ENCODE measurements around the gene CACNA1C.

The CACNA1C gene

DNA sequence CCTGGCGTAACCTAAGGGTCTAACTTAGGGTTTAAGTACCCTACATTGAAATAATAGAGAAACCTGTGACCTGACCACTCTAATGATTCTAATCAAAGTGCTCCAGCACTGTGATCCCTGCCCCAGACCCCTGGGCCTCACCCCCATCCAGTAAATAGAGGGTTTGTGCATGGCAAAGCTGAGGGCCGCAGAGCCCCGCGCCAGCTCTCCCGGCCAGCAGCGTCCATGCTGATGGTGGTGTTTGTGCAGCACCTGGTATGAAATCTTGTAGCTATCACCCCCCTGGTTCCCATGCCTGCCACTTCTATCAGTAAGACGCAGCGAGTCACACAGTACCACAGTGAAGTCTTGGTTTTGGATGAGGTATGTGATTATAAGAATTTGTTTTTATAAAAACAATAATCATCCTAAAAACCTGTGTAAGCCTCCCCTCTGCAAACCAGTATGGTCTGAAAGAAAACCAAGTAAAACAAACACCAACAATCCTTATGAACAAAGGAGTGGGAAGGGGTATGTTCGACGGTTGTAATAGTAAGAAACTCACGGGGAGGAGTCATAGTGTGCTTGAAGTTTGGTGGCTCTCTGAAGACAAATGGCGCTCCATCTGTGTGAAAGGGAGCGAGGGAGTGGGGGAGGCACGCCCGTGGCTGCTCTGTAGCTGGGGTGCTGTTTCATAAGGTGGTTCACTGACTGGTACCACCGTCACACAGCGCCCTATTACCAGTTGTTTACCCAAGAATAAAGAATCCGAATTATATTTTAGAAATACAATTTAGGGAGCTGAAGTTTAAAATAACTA, 156.2 kb downstream of the CACNA1C start:
- DNase-seq, result no peak

DNA sequence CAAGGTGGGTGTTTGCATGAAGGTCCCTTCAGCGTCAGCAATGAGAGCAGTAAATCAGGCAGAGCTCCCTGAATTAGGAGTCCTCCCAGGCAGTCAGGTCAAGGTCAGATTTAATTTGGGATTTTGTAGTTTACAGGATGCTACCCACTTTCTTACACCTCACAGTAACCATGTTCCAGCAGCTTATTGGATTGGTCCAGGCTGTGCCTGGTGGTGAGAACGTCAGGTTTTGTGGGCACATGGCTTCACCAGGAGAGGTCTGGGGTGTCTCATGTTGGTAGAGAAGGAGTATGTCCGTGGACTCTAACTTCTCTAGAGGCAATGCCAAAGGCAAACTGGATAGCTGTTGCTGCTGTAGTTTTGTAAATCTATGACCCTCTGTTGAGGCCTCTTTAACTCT, 158.3 kb downstream of the CACNA1C start:
- no peak for DNase-seq

DNA sequence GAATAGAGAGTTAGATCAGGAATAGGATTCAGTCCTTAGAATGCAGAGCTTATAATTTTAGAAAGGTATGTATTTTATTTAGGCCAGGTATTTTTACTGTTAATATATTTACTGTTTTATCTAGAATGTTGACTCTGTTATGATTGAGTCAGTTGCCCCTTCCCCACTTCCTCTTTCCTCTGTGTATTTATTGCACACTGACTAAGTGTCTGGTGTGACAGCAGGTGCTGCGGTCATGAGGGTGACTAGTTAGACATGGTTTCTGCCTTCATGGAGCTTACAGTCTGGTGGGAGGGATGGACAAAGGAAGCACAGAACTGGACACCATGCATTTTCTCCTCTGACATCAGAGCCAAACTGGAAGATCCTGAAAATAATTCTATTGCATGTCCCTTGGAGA, 159.8 kb downstream of the CACNA1C start:
- no peak for DNase-seq

DNA sequence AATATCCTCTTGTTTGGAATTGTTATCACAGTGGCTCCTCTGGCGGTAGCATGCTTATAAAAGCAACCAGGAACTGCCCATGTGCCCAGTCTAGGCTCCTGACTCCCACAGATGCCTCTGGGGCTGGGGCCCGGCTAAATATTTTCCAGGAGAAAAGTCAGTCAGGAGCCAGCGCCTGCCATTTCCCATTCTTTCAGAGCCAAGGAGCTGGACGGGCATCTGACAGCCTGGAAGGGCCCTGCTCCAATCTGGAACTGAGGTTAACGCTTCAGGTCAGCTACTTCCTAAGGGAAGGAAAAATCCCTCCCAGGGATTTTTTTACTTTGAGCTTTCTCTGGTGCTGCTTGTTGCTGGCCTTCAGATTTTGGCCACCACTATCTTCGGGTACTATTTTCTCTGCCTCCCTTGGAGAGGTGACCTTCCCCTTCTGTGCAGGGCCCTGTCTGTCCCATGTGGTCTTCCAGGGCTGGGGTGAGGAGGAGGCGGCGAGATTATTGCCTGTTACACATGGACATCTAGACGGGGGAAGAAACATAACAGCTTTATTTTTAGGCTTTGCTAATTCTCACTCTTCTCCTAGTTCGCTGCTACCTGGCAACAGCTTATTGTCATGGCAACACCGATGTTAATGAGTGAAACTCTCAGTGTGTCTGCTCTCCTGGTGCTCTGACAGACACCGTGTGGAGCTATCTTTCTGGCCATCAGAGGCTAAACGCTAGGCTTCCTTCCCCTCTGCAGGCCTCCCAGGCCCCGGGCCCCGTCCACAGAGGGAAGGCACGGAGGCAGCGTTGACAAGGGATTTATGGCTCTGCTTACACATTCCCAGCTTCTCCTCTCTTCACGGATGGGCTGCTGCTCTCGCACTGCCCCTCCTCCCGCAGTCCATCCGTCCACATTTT, 160.4 kb downstream of the CACNA1C start:
- DNase-seq, result no peak

DNA sequence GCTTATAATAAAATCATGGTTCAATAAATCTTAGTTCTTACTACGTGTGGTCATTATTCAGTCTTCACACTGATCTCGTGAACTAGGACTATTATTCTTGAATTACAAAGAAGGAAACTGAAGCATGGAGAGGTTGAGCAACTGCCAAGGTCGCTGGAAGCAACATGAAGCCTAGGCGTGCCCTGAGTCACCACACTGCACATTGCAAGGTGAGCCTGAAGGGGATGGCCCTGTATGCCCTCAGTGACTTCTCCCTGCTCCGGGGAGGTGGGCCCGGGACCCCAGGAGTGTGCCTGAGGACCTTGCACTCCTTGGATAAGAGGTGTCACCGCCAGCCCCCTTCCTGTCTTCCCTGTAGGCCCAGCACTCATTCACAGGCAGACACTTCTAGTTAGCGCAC, 161.6 kb downstream of the CACNA1C start:
- no peak for DNase-seq

DNA sequence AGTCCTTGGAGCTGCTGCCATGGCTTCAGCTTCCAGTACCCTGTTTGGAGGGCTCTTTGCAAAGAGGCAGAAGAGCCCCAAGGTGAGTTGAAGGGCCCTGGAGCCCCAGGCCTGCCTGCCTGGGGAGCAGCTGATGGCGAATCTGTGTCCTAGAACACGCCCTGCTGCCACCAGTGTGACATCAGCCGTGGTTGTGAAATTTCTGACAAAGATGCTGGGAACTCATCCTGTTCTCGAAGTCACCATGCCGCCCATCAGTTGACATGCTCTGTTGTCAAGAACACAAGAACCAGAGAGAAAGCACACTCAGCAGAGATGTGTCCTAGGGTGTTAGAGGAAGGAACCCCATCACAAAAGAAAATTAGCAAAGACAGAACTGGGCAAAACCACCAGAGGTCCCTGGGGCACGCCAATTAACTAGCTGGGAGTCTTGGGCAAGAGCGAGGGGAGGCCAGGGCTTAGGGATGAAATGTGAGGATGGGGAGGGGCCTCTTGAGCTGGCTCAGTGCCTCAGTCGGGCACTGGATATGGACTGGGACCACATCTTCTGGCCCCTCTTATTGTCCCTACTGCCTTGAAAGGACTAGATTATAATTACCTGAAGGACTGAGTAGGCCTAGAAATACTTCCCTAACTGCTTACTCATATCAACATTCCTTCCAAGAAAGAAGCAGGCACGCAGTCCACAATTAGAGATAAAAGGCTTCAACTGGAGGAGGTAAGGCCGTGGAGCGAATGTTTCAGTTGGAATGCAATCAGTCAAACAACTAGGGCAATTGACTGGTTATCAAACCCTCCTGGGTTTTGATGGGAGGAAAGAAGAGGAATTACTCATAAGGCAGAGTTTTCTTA, 163.1 kb downstream of the CACNA1C start:
- DNase-seq, result no peak

DNA sequence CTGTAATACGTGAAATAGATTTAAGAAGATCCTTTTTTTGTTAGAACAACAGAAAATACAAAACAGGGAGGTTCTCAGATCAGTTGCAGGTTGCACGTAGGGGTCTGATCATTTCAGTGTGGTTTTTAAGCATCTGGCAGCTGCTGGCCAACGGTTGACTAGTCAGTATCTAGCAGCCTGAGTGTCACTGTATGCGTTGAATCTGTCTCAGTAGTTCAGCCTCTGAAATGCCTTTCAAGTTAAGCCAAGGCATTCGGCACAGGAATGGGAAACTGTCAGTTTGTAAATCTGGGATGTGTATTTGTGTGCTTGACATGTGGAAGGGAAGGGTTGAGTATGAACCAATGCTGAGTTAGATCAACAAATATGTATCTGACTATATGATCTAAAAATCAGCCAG, 165.9 kb downstream of the CACNA1C start:
- DNase-seq, result no peak

DNA sequence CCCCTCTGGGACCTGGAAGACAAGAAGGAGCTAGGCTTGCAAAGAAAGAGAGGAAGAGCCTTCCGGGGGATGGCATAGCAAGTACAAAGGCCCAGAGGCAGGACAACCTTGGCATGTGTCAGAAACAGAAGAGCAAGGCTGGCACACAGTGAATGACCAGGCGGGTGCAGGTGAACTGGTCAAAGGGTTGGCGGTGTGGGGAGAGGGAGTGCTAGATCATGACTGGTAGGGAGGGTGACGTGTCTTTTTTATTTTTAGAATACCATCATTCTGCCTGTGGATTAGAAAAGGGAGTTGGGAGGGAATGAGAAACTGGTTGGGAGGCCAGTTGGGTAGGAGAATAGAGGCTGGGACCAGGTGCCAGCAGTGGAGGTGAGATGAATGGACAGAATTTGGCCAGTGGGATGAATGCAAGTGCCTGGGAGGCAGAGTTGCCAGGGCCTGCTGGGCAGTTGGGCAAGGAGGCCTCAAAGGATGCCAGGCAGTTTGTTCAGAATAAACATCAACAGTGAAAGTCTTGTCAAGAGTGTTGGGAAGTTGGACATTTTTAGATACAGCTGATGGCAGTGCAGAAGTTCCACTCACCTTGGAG, 168.3 kb downstream of the CACNA1C start:
- DNase-seq, result no peak

DNA sequence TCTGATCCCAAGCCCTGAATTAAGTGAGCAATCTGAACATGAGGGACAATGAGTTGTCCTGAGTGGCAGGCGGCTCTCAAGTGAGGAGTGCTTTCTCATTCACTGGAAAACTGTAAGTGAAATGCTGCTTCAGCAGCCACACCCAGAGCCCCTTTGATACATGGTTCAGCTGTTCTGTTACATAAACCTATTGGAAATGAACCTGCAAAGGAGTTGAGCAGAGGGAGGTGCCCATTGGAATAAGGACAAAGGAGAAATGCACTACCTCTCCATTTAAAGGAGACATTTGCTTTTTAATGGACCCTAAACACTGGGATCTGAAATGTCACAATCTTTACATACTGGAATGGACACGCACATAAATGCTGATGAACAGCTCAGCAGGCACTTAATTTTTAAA, 169.9 kb downstream of the CACNA1C start:
- DNase-seq, result no peak

DNA sequence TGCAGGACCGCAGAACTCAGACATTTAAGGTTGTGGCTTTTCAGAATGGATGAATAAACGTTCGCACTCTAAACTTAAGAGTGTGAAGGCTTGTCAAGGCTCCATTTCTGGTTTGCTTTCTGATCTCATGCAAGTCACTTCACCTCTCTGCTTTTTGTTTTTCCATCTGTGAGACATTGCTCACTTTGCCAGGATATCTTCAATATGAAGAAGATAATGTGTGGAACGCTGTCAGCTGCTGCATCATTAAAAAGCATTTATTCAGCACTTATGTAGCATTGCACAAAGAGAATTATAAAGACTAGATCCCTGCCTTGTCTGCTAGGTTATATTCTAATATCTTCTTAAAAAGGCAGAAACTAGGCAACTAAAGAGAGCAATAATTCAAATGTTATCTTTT, 172.2 kb downstream of the CACNA1C start:
- DNase-seq, result no peak

DNA sequence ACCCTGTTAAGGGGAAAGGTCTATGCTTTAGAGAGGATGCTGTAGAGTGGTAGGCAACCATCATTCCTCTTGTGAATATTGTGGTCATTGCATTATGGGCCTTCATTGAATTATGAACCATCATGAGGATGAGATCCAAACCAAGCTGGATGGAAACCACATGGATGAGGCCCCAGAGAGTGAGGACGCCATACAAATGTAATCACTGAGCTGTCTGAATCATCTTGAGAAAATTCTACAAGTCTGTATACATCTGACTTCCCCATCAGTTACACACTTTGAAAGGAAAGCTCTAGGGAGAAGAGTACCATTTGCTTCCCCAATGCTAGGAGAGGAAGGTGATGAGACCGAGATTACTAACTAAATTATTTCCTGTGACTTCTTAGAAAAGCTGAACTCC, 172.9 kb downstream of the CACNA1C start:
- DNase-seq, result peak; percentile 36

DNA sequence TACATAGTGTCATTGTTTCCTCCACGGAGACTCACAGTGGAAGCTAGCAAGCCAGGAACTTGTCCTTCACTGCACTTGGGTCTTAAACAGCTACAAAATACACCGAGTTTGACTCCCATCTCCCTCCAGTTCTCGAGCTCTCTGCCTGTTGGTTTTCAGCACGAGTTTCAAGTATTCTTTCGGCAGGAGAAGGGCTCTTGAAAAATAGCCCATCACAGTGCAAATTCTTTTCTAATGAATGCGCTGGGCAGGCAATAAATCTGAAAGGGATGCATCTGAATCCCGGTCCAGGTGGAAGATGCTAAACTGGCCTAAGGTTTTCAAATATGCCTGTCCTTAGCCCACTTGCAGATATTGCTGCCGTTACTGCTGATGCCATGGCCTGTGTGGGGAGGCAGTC, 173.9 kb downstream of the CACNA1C start:
- DNase-seq, result no peak

DNA sequence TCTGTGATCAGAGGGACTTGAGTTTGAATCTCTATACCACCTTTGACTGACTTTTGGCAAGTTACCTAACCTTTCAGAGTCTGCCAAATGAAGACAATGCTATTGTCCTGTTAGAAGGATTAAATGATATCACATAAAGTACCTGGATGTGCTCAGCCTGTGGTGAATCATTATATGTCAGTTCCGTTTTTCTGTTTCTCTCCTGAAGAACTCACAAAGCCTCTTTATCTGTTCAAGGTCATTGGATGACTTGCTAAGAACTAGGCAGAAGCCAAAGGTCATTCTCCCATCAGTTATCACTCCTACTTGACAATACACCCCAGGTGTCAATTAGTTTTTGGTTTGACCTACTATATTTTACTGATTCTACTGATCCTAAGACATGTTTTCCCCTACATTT, 174.6 kb downstream of the CACNA1C start:
- DNase-seq, result no peak

DNA sequence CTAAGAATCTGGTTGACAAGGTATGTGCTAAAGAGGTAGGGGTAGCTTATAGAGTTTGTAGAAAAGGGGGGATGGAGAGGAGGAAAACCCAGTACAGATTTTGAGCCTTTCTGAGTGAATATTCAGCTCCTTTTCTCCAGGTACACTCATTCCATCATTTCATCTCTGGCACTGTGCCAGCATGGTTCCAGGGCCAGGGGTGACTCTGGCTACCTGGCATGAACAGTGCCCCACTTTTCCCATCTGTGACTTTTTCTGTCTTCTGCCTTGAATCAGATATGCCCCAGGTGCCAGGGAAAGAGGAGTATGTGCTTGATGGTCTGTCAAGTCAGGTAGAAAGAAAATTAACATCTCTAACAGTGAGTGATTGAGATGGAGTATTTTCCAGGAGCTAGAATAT, 175.7 kb downstream of the CACNA1C start:
- no peak for DNase-seq

DNA sequence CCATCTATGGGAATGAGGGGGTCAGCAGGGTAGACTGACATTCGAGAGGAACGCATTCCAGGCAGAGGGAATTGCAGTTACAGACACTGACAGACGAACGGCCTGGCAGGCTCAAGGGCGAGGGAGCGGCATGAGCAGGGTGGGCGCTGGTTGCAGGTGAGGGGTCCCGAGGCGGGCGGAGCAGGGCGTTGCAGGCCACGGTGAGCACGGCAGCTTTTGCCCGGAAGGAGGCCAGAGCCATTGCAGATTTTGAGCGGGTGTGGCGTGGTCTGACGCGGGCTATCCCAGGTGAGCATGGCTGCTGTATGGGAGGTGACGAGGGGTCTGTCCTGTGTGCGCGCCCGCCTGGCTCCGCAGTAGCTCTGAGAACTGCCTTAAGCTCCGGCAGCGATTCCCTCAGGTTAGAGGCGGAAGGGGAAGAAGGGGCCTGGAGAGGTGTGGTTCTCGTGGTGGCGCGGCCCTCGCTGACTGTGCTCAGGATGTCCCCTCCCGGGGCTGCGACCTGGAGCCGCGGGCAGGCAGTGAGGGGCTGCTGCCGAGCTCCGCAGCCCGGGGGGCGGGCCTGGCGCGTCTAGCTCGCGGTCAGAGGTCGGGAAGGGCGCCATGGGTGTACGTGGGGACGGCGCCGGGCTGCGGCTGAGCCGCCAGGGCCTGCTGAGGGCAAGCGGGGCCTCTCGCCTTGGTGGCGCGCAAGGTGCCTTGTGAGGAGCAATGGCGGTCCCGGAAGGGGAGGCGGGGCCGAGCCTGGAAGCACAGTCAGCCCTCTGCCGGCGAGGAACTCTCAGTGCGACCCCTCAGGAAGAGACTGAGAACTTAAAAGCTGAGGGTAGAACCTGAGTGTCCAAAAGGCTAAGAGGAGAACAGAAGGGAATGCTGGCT, 177.1 kb downstream of the CACNA1C start:
- peak; percentile 31 for DNase-seq

DNA sequence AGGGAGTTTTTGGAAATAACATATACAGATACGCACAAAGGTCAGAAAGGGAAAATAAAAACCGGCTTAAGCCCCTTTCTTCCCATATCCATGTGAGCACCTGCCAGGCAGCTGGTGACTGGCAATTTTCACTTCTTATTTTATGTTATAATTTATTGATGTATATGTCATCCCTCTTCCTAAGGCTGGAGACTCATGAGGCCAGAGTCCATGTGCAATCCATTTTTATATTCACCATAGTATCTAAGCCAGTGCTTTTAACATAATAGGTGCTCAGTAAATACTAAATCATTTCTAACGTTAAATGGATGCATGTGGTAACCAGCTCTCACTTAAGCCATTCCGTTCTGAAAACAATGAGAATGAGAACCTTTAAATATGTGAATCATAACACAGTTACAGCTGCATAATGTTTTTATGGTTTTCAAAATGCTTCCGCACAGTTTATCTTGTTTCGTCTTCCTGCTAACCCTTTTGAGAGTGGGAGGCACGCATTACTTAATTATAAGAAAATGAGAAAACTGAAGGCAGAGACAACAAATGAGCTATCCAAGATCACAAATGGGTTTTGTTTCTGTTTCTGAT, 178.3 kb downstream of the CACNA1C start:
- DNase-seq, result no peak

DNA sequence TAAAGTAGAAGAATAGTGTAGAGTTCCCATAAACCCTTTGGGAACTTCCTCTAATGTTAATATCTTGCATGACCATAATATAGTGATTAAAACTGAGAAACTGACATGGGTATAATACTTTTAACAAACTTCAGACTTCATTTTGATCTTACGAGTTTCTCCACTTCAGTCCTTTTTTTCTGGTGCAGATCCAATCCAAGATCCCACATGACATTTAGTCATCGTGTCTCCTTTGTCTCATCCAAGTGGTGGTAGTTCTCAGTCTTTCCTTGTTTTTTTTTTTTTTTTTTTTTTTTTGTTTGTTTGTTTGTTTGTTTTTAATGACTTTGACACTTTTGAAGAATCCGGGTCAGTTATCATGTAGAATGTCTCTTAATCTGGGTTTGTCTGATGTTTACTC, 179.2 kb downstream of the CACNA1C start:
- DNase-seq, result peak; percentile 35

DNA sequence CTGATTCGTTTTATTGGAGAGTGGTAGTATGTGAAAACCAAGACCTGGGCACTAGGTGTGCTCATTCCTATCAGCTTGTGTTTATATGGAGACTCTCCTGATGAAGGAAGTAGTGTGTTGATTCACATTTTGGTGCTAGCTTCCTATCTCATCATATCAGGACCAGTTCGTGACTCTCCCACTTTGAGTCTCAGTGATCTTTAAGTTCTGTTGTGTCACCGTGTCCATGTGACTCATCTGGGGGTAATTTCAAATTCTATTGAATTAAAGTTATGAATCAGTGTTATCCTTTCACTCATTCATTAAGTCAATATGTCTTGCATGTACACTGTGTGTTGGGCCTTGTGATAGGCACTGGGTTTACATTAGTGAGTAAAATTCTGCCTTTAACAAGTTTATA, 180.2 kb downstream of the CACNA1C start:
- peak; percentile 89 for DNase-seq

DNA sequence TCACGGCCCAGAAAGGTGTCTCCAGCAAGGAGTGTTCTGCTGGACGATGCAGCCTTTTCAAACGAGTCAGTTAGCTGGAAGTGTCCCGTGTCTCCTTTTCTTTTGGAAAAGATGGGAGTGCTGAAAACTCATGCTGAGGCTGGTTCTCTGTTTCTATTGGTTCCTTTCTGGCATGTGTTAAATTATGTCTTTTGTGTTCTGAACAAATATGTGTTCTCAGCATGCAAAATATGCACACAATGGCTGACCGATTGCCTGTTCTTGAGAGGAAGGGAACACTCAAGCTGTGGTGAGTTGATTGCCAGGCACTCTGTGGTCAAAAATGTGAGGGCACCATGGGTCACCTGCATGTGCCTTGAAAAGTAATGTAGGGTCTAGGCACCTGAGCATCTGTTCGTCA, 181.3 kb downstream of the CACNA1C start:
- DNase-seq, result peak; percentile 50

DNA sequence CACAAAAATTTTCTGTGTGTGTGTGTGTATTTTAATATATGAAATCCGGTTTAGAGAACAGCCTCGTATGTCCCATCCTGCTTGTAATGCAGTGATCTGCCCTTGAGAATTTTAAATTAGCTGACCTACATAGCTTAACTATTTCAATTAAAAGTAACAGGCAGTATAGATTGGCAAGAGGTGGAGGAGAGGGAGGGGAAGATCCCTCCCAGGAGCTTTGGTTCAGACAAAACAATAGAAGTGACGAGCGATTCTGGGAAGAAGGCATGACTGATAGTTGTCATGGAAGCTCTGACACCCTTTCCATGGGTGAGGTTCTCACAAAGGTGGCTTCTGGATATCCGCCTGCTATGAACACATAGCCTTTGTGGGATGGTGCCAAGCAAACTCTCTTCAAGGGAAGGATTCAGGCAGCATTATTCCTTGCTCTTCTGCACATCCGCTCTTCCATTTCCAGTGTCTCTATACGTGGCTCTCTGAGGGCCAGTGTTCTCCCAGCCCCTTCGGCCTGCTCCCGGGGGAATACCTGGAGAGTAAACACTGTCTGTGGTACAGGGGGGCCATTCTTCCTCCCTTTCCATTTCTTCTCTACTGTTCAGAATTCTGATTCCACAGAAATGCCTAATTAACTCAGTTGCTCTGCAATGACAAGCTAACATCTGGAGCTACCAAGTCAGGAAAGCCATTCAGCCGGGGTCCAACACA, 182.0 kb downstream of the CACNA1C start:
- DNase-seq, result no peak
